Fibroblast of gingiva (primary cell): ENCODE measurements around the gene SDK2.

Source experiments
- DNase-seq: peaks from one replicate; pipeline ENCODE4 v3.0.0-alpha.2; 2011; ENCODE audit warnings: low read depth

Gene SDK2

DNA sequence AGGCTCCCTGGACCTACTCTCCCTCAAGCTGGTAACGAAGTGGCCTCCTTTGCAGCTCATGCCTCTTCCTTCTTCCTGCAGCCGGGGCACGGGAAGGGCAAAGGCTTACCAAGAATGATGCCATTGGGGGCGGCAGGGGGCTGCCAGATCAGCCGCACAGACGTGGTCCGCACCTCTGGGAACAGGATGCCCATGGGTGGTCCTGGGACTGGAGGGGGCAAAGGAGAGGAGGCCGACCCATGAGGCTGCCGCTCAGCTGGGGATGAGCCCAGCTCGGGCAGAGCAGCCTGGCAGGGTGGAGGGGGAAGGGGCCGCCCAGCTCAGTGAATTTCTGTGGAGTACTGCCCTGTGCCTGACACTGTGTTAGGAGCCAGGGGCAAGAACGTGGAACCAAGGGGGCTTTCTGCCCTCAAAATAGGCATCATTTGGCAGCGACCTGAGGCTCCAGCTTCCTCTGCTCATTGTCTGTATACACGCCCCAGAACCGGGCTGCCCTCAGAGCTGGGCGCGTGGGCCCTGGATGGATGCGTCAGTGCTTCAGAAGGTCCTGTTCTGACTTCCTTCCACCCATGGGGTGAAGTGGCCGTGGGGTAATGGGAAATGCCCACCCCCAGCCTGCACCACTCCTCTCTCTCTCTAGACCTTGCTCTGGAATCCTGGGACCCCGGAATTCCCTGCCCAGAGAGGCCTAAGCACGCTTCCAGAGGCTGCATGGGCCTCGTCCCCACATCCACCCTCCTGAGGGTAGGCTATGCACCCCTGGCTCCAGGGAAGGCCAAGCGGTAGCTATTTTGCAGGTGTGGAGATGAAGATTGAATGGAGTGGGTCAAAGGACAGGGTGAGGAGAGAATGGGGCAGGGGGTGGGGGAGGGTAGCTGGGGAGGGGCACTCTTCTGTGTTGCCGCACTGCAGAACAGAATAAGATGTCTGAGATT, 252.6 kb downstream of the SDK2 start:
- DNase-seq, result no peak

DNA sequence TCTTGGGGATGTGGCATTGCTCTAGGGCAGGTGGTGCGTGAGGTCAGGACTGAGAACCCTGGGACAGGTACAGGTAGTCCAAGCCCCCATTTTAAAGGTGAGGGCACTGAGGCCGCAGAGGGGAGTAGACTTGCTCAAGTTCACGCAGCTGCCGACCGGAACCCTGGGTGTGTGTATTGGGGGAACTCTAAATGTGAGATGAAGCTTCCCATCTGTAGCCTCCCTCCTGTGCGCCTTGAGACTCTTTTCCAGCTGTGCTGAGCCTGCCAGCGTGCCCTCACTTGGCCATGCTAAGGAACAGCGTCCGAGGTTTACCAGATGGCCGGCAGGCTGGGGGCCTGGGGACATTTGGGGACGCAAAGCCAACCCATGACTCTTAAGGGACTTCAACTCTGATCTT, 253.4 kb downstream of the SDK2 start:
- DNase-seq, result no peak

DNA sequence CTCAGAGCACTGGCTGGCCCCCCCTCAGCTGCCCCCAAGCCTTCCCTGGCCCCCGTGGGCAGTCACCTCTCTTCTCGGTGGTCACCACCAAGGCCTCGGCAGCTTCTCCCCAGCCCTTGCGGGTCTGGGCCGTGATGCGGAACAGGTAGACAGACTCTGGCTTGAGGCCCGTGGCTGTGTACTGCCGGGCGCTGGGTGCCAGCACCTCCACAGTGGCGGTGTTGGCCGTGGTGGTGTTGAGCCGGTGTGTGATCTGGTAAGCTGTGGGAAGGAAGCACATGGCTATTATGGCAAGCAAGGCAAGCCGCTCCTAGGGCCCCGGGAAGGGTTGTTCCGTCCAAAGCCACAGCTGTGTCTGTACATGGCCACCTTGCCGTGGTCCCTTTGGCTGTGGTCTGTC, 254.0 kb downstream of the SDK2 start:
- no peak for DNase-seq

DNA sequence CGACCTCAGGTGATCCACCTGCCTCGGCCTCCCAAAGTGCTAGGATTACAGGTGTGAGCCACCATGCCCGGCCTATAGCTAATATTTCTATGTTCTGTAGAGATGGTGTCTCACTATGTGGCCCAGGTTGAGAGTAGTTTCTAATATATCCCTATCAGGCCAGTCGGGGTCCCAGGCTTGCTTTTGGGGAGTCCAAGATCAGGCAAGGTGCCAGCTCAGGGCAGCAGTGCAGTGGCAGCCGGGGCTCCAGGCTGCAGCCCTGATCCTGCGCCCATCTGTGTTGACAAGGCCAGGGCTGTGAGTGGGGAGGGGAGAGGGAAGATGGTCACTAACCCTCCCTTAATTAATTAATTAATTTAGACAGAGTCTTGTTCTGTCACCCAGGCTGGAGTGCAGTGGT, 254.8 kb downstream of the SDK2 start:
- no peak for DNase-seq

DNA sequence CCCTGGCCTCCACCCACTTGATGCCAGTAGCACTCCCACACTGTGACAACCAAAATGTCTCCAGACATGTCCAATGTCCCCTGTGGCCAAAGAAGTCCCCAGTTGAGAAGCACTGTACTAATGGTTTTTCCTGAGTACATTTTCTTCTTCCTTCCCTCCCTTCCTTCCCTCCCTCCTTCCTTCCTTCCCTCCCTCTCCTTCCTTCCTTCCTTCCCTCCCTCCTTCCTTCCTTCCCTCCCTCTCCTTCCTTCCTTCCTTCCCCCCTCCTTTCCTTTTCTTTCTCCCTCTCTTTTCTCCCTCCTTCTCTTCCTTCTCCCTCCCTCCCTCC, 255.7 kb downstream of the SDK2 start:
- no peak for DNase-seq

DNA sequence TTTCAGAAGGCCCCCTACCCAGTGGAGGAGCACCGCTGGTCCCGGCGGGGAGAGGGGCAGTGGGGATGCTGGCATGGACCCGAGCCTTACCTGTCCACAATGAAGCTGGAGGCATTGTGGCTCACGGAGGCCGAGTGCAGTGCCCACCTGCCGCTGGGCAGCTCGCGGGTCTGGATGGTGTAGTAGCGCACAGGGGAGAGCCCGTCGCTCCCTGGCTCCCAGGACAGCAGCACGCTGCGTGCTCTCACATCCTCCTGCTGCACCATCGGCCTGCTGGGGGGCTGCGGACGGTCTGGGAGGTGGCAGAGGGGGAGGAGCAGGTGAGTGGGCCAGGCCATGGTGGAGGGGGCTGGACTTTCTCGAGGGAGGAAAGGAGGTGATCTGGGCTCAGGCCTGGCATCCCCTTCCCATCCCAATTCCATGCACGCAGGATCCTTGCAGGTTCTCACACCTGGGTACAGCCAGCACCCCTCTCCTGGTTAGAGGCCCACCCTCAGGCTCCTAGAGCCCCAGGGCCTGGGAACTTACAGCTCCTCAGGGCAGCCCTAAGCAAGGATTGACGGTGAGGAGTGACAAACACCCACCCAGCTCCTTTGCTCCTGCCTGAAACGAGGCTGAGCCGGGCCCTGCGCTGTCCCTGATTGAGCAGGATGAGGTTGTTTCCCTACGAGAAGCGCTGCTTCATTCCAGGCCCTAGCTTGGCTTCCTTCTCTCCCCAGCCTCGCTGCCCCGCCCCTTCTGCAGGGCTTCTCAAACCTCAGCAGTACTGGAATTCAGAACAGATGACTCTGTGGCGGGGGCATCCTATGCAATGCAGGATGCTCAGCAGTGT, 256.3 kb downstream of the SDK2 start:
- peak; percentile 42 for DNase-seq

DNA sequence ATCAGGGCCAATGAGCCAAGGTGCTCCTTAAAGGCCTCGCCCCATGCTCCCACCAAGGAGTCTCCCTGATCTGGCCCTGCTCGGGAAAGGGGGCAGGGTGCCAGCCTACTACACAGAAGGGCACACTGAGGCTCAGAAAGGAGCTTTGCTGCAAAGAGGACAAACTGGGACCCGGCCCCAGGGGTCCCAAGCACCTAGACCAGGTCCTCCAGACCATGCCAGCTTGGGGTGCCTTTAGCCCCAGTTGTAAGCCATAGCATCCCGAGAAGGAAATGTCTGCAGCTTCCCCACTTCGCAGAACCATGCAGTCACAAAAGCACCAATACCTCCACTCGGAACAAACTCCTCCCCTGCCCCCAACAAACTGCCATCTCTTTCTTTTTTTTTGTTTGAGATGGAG, 257.7 kb downstream of the SDK2 start:
- no peak for DNase-seq

DNA sequence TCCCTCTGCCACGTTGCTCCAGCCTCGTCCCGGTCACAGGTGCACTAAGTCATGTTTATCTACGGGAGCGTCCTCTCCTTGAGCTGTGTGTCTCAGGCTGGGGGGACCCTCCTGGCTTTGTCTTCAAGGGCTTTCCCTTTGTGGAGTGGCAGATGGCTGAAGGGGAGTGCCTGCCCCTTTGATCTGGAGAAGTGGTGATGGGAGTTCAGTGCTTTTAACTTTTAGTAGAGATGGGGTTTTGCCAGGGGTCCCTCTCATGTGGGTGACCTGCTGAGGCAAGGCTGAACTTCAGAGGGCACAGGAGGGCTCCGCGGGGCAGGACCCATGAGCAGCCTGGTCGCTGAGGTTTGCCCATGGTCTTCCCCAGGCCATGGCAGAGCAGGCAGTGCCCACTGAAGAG, 259.3 kb downstream of the SDK2 start:
- no peak for DNase-seq

DNA sequence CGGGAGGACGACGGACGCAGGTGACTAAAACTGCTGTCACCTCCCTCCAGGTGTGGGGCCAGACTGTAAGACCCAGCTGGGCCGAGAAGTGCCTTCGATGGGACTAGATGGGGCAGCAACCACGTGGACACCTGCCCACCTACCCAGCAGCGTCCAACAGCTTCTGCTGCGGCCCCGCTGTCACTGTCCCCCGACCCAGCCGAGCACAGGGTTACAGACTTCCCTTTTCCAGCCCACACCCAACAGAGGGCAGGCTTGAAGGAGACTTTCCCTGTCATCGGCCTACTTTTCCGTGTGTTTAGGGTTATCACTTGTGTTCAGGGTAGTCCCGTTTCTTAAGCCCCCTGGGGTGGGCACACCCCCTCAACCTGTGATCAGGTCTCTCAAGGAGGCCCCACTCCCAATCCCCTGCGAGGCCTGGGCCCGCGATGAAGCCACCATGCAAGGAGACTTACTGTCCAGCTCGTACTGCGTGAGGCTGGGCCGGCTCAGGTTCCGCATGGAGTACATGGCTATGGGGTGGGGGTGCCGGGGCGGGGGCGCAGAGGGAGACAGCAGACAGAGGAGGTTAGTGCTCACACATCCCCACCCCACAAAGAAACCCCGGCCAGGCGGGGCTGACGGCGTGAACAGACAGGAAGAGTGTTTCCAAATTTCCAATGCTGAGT, 263.7 kb downstream of the SDK2 start:
- DNase-seq, result no peak

DNA sequence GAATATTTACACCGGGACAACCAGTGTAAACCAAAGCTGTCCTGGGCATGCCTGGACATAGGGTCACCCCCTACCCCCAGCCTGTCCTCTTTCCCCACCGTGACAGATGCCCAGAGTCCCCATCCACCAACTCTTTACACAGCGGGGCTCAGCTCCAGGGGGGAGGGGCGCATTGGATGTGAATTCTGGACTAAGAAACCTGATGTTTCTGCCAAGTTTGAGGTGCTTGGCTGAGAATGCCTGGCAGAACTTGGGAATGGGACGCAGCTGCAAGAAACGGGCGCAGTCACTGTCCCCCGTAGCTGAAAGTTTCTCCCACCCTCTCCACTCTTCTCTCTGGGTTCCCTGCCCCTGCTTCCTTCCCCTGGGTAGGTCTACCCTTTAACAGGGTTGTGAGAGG, 264.4 kb downstream of the SDK2 start:
- no peak for DNase-seq

DNA sequence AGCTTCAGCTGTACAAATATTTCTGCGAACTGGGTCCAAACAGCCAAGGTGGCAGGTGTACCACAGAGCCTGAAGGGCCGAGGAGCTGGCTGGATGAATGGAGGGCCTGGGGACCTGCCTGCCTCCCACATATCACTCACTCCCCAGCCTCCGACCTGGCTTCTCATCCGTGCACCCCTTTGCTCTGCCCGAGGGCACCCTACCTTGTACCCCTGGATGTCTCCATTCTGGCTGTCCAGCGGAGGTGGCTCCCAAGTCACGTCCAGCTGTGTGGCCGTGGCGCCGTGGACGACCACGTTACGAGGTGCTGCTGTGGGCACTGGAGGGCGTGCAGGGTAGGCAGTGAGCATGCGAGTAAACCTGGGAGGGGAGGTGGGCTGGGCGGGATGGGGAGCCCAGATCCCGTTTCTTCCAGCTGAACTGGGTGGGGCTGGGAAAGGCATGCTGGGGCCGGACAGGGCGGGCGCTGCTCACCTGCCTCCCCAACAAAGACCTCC, 265.2 kb downstream of the SDK2 start:
- no peak for DNase-seq

DNA sequence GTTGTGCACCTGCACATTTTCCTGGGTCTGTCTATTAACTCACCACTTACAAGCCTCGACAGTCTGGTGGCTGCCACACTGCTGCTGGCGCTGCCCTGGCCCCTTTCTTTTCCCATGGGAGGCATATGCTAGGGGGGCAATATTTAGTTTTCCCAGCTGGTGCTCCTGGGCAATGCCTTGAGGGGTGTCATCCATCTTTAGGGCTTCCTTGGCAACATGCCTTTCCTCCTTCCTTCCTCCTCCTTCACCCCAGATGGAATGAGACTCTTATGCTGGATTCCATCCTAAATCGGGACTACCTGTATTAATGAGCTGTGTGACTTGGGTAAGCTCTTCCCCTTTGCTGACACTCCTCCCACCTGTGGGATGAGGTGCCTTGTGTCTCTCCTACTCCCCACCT, 267.6 kb downstream of the SDK2 start:
- DNase-seq, result no peak

DNA sequence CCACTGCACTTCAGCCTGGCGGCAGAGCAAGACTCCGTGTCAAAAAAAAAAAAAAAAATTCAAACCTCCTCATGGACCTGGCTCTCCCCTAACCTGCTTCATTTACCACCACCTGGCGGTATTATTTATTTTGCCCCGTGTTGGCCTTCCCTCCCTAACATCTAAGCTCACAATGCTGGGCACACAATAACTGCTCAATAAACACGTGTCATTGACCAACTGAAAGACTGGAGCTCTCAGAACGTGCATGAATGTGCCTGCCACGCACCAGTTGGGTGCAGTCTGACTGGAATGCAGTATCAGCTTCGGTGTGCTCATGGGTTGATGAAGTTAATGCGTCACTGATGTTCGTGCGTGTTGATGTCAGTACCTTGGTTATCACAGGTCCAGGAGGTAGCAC, 268.1 kb downstream of the SDK2 start:
- DNase-seq, result no peak

DNA sequence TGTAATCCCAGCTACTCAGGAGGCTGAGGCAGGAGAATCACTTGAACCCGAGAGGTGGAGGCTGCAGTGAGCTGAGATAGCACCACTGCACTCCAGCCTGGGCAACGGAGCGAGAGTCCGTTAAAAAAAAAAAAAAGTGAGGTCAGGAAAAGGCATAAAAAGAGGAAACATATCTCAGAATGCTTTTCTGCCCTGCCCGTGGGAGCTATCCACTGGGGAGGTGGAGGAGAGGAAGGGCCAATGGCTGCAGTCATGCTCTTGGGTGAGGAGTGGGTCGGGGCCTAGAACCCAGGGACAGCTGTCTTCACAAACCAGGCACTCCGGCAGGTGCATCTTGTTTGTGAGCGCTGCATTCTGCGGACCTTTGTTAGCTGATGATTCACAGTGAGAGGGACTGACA, 272.4 kb downstream of the SDK2 start:
- DNase-seq, result no peak

DNA sequence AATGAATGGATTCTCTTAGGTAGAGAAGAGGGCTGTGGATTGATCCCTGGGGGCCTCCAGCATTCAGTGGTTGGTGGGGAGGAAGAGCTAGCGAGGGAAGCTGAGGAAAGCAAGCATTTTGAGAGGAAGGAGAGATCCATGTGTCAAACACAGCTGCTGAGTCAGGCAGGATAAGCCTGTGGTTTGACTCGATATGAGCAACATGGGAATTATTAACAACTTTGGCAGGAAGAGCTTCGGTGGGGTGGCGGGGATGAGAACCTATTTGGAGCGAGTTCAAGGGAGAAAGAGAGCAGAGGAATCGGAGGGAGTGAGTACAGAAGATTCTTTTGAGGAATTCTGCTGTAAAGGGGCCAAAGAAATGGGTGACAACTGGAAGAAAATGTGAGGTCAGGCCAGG, 273.0 kb downstream of the SDK2 start:
- peak; percentile 21 for DNase-seq

DNA sequence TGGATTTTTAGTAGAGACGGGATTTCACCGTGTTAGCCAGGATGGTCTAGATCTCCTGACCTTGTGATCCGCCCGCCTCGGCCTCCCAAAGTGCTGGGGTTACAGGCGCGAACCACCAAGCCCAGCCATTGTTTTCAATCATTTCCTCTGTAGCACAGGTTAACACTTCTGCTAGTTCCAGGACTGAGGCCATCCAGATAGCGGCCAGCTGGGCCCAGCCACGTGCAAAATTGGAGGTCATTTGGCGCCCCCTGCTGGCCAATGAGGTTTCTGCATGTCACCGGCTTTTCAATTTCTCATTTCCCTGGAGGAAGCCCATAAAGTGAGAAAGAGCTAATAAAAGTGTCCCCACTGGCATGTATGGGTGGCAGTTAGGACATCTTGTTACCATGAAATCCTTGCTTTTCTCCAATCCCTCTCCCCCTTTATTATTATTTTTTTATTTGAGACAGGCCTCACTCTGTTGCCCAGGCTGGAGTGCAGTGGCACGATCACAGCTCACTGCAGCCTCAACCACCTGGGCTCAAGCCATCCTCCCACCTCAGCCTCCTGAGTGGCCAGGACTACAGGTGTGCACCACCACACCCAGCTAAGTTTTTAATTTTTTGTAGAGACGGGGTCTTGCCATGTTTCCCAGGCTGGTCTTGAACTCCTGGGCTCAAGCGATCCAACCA, 274.3 kb downstream of the SDK2 start:
- DNase-seq, result peak; percentile 50

DNA sequence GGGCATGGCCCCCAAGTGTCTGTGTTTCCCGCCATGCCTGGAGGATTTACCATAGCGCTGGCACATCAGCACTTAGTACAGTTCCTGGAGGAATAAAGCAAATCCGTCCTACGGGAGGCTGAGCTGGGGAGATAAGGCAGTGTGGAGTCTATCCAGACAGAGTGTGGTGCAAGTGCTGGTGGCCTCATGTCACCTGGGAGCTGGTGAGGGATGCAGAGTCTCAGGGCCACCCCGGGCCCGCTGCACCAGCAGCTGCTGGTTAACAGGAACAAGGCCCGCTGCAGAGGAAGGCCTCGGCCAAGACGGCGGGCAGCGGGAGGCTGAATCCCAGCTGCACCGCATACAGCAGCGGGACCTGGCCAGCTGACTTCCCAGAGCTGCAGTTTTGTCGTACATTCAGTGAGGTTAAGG, 275.1 kb downstream of the SDK2 start:
- DNase-seq, result no peak

DNA sequence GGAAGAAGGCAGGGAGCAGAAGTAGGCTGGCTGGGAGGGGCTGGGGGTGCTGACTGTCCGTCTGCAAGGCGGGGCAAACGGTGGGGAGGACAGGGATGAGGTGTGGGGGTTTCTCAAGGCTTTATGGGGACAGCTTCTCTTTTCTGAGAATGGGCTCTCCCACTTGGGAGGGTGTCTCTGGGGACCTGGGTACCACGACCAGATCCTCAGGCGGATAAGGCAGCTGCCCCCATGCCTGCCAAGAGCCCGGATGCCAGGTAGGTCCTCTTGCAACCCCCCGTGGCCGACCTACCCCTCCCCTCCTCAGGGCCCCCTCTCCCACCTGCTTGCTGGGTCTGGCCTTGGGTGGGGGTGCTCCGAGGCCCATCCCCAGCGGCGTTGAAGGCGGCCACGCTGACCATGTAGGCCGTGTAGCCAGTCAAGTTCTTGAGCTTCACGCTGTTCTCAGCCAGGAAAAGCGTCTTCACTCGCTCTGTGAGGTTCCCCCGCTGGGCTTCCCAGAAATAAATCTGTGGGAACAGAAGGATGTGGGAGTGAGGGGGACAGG, 276.1 kb downstream of the SDK2 start:
- DNase-seq, result no peak

DNA sequence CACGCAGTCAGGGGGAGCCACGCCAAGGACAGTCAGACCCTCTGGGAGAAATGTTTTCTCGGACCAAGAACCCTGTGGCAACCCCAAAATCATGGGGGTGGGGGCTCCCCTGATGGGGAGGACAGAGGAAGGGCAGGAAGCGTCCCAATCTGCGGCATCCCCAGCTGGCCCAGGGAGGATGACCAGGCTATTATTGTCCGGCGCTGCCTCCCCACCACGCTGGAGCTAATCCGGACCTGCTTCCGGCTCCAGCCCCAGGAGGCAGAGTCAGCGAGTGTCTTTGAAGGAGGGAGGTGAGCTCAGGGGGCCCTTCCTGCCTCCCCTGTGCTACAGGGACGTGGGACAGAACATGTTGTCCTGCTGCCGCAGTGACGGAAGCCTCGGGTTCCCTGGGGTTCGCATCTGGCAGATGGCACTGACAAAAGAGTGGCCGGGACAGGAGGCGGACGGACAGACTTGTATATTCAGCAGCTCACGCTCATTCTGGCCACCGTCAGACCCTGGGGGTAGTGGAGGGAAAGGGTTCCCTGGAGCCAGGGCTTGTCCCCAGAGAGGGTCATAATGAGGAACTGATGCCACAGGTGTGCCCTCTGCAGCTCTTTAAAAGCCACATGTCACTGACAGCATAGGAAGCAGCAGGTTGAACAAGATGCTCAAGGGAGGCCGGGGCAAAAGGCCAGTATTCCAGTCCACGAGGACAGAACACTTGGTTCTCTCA, 278.2 kb downstream of the SDK2 start:
- DNase-seq, result no peak

DNA sequence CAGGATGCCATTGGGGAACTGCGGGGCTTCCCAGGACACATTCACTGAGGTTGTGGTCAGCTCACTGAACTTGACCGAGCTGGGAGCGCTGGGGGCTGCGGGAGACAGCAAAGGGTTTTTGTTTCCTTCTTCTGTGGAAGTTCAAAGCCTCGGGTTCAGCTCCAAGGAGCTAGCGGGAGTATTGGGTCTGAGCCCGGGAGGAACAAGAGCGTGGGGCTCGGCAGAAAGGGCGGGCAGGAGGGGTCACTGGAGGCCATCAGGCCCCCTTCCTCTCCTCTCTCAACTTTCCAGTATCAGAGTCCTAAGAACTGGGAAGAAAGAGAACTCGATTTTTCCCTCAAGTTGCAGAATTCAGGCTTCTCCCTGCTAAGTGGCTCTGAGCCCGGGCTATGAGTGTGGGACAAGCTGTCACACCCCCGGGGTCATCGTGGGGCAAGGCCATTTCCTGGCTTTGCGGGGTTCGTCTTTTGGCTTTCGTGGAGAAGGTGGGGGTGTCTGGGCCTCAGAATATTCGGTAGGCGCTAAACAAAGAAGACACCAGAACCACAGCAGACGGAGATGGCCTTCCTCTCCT, 278.9 kb downstream of the SDK2 start:
- DNase-seq, result no peak

DNA sequence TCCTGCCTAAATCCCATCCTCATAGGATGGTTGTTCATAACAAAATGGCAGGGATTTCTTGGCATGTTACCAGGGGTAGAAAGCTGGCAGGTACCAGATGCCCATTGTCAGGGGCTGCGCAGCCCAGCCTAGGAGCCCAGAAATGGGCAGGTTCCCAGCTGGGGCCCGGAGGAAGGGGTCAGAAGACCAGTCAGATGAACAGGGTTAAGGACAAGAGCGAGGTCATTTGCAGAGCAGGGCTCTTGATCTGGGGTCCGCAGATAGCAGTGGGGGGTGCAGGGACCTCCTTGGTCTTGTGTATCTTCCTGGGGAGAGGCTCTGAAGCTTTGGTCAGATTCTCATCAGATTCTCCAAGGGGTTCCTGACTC, 280.1 kb downstream of the SDK2 start:
- DNase-seq, result no peak
